SKM-1 (cell line): Measurements from ENCODE around the gene GRM2.

Source experiments
- DNase-seq: peaks from one replicate; lab custom pipeline; 2025; ENCODE audit not compliant: unreplicated experiment; lab: John Stamatoyannopoulos, UW

The GRM2 gene

DNA sequence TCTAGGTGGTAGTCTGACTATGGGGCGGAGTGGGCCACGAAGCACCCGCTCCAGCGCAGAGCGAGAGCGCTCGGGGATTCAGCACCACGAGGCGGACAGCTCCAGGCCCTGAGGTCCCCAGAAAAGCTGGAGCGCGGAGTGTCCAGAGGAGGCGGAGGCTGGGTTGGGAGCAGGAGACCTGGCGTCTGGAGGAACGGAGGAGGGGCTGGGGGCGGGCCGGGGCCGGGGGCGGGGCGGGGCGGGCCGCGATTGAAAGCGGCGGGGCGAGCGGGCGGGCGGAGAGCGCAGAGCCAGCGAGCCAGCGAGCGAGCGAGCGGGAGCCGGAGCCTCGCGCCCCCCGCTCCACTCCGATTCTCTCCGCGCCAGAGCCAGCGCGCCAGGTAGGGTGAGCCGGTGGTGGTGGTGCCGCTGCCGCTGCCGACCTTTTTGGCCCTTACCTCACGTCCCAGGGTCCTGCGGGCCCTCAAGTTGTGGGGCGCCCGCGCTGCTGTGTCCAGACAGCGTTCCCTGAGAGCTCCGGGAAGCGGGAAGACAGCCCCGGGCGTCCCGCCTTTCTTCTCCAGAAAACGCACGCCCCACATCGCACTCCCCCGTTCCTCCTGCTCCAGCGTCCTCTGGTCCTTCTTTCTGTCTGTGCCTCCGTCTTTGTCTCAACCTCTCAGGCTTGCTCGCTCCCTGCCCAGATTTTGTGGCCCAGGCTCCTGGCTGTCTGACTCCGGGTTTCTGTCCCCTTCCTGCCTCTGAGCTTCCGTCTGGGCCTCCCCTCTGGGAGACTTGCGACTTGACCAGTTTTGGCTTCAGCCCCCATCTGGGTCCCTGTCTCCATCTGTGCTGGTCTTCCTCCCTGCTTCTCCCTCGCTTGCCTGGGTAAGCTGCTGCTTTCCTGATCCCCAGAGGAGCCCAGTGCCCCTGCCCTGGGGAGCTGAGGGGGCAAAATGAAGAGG lies at the start of gene GRM2:
Gene GRM2, plus strand, starts transcription at position 281 of the 944 bp plus-strand sequence. CDS start 1,916 bp downstream, outside the sequence.
- no peak for DNase-seq

DNA sequence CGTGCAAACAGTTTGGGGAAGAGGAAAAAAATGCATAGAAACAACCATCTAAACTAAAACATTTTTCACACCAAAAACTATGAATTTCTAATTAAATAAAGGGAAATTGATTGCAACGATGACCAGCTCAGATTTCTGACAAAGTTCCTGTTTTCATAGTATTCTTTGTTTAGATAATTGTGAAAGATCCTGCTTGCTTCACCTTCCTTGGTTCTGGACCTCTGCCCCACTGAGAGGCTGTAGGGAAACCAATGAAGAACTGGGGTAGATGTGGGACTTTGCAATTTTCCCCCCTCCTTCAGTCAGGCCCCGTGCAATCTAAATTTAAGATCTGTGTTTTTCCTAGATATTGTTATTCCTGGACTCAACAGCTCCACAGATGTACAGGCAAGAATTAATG lies 49.6 kb upstream of the GRM2 start:
- DNase-seq: peak; percentile 39

DNA sequence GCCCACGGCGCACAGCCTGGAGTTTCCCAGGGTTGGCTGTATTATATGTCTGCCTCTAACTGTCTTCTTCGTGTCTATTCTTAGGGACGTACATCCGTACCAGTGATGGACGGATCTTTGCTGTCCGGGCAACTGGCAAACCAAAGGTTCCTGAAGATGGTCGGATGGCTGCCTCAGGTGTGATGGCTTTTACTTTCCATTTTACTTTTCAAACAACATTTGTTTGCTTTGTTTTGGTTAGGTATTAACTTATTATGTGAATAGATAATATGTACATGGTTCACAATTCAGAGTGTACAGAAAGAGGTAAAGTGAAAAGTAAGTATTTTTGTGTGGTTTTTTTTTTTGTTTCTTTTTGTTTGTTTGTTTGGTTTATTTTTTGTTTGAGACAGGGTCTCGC lies 46.9 kb upstream of the GRM2 start:
- DNase-seq: no peak

DNA sequence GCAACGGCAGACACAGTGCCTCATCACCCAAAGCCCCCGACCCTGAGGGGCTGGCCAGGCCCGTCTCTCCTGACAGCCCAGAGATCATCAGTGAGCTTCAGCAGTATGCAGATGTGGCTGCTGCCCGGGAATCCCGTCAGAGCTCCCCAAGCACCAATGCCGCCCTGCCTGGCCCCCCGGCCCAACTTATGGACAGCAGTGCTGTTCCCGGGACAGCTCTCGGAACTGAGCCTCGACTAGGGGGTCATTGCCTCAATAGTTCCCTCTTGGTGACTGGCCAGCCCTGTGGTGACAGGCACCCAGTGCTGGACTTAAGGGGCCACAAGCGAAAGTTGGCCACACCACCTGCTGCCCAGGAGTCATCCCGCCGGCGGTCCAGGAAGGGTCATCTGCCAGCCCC lies 44.4 kb upstream of the GRM2 start:
- DNase-seq: no peak

DNA sequence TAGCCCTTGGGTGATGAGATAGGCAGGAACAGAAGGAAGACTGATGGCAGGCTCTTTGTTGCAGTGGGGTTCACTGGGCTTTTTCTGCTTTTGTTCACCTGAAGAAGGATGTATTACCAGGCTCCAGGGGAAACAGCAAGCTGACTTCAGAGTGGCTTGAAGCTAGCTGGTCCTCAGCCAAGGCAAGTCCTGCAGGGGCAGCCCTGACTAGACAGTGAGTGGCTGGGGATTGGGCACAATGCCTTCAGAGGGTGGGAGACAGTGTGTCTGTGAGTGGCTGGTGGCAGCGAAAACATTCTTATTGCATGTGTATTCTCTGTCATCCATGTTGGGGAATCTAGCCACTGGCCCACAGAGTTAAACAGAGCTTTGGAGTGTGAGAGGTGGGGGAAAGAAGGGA lies 38.1 kb upstream of the GRM2 start:
- no peak for DNase-seq

DNA sequence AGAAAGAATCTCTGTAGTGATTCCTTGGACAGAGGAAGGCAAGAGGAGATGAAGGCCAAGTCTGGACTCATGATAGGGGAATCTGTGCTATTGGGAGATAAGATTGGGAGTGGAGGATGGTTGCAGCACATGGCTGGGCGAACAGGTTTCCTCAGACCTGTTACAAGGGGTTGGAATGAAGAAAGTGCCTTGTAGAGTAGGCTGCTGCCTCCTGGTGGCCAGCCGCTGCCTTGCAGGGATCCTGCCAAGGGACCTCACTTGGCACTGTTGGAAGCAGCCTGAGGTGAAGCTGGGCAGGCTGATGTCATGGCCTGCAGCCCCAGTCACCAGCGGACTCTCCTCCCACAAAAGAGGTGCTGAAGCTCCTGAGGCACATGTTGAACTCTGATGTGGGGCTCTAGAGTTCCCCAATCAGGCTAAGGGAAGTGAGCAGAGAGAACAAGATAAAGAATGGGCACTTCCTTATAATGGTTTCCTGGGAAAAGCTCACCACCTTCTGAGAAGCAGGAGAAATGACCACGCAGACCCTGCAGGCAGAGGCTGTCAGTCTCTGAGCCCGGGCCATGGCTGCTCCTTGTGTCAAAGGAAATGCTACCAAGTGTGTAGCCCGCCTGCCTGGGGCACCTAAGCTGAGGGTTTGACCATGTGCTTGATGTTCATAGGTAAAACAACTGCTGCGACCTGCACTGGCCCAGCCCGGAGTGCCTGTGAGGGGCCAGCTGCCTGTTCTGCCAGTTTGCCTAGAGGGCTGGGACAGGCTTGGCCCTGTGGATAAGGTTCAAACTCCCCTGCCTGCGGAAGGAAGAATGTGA lies 37.4 kb upstream of the GRM2 start:
- peak; percentile 60 for DNase-seq

DNA sequence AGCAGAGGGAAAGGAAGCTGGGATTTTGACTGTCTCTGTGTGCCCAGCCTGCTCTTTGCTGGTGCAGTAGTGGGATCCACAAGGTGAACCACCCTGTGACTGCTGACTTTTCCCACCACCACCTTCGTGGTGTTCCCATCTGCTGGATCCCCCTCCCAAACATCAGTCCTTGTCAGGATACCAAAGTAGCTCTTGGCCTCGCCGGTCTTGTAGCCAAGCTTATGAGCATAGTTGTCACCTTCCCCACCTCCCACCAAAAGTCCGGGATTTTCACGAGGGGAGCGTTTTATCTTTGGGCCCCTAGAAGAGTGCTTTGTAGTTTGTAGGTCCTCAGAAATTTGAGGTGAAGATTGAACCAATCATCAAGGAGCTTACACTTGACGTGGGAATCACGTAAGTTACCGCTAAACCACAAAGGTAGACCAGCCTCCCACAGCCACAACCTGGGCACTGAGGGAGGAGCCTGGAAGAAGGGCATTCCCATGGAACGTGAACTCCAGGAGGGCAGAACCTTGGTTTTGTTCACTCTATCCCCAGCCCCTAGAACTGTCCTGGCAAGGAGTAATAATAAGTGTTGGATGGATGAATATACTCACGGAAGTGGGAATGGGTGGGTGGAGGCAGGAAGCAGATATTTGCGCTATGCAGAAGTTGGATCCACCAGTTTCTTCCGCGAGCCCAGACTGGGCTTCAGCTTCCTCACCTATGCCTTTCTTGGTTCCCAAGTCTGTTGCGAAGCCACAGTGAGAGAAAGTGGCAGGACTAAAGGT lies 36.6 kb upstream of the GRM2 start:
- no peak for DNase-seq

DNA sequence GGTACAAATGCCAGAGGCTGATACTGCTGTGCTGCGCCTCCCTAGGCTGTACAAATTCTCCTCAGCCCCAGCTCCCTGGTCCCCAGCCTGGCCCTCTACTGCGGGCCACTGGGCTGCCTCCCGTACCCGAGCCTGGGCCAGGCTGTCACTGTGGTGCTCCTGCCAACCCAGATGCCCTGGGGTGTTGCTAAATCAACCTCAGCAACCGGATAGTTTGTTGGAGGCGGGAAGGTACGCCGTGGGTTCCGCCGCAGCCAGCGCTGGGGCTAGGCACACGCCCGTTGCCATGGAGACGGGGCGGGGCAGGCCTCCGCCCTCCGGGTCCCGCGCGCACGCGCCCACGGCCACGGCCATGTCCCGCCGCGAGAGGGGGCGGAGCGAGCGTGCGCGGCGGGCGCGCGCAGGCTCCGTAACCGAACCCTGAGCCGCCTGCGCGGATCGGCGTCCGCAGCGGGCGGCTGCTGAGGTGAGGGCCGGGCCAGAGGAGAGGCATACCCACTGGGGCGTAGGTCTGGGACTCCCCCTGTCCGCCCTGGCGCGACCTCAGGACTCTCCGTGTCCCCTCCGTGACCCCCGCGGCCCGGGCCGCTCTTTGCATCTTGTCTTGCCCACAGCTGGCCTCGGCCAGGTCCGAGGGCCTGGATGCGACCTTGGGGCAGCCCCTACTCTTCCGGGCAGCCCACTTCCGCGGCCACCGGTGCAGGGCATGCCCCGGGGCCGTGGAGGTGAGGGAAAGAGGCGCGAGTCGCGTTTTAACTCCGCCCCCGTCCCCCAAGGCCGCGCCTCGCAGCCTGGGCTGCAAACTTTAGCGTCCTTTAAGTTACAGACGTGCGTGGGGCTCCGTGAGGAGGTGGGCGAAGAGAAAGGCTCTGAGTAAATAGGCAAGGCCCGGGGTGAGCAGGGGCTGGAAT lies 35.8 kb upstream of the GRM2 start, which contains the start of gene TEX264:
Gene TEX264, plus strand, starts transcription at position 430 of the 911 bp plus-strand sequence. CDS start 3,053 bp downstream, outside the sequence.
- peak; percentile 76 for DNase-seq

DNA sequence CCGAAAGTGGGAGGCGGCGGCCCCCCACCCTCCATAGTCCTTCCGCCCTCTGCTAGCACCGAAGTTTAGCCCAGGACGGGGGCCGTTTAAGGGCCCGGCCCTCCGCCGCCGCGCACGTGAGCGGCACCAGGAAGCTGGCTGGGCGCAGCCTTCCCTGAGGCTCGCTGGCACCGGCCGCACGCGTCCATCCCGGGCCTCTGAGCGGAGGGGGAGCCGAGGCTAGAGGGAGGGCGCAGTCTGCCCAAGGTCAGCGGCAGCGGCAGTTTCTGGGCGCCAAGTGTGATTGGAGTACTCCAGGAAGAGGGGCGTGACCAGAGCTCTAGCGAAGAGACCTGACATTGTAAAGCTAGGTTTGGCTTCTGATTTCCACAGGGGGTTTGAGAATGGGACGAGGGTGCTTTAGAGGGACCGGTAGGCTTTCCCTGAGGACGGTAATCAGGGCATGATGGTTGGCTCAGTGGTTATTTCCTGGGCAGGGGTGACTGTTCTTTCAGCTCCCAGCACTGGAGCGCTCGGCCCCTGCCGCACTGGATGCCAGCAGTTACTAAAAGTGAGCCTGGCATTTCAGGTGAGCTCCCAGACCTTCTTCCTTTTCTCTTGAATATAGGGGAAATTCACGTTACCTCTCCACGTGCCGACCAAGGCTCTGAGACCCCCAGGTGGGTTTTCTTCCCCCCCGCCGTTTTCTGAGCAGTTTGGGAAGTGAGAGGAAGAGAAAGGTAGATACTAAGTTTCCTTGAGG lies 35.0 kb upstream of the GRM2 start:
- DNase-seq: peak; percentile 24

DNA sequence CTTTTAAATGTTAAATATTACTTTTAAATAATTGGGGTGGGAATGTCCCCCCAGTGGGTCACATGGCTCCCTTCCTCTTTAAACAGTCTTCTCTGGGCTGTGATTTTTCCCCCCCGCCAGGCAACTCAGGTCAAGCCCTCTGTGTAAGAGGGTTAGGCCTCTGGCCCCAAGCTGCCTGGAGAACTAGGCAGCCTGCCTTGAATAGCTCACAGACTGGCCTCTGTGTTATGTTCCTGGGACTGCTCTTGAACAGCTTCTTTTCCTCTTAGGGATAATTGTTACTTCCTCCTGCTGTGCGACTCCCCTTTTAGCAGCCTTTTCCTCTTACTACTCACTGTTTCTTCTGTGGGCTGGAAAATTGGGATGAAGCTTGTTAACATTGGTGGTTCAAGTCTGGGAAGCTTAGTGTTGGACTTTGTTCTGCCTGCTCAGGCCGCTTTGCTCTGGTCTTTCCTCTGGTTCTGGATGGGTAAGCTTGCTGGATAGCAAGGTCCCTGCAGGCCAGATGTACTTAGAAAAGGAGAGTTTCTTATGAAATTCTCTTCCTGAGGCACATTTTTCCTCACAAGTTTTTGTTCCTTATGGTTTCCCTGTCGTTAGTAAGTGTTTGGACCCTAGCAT lies 33.6 kb upstream of the GRM2 start:
- DNase-seq: no peak

DNA sequence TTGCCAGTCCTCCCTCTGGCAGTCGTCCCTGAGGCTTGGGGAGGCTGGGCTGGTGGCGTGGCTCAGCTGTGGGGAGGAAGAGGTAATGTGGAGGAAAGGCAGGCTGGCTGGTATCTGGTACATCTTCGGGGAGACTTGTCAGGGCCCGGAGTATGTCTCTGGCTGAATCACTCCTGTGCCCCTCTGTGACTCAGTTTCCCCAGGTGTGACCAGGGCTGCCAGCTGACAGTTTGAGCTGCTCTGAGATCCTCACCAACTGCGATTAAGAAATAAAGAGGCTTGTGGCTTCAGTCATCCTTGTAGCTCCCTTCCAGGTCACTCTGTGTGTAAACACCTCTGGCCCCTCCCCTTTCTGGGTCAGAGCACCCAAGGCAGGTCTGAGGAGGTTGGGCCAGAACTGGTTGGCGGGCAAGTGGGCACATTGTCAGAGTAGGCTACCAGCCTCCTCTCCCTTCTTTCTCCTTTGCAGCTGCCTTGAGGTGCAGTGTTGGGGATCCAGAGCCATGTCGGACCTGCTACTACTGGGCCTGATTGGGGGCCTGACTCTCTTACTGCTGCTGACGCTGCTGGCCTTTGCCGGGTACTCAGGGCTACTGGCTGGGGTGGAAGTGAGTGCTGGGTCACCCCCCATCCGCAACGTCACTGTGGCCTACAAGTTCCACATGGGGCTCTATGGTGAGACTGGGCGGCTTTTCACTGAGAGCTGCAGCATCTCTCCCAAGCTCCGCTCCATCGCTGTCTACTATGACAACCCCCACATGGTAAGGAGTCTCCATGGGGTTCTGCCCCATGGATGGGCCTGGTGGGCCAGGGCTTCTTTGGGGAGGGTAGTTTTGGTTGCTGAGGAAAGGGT lies 32.8 kb upstream of the GRM2 start:
- no peak for DNase-seq

DNA sequence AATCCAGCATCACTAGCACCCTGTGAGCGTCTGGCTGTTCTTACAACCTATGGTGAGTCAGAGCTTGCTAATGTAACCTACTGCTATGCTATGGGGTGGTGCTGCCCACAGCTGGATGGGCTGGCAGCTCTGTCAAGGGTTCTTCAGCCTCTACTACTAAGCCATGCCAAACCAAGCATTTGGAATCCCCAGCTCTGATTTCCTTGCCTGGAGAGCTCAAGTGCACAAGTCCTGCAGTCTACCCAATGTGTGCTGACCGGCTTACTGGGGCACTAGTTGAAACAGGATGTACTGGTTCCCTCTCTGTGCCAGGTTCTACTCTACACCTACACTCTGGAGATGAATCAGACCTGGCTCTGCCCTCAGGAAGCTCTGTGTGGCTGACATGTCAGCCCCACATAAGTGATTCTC lies 31.7 kb upstream of the GRM2 start:
- DNase-seq: no peak

DNA sequence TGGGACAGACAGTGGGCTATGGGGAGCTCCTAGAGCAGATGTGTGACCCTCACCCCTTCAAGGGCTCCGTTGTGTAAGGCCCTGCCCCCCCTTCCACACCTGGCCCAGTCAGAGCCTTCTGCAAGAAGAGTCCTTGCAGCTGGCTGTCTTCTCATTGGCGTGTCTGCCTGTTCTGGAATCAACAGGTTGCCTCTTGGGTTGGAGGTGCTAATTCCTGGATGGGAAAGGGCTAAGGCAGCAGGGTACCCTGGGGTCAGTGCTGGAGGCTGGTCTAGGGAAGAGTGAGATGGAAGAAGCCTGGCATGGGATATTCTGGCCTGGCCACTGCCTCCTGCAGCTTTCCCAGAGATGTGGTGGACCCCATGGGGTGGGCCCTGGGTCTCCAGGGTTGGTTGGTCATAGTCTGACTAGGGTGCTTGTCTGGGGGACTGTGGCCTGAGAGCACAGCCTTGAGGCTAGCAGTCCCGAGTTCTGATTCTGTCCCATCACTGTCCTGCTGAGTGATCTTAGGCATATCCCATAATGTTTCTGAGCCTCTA lies 30.7 kb upstream of the GRM2 start:
- no peak for DNase-seq

DNA sequence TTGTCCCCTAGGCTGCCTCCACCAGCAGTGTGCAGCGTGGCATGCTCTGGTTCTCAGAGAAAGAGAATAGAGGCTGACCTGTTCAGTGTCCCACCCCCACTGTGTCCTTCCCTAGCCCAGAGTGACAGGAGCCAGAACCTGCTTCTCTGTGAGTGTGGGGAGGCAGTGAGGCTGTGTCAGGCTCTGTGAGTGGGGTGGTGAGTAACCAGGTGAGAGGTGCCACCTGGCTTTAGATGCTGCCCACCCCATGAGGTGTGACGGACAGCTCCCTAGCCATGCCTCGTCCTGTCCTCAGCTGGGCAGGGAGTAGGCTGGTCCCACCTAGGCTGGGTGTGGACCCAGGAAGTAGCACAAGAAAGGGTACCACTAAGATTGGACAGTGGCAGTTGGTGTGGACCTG lies 29.5 kb upstream of the GRM2 start:
- DNase-seq: no peak

DNA sequence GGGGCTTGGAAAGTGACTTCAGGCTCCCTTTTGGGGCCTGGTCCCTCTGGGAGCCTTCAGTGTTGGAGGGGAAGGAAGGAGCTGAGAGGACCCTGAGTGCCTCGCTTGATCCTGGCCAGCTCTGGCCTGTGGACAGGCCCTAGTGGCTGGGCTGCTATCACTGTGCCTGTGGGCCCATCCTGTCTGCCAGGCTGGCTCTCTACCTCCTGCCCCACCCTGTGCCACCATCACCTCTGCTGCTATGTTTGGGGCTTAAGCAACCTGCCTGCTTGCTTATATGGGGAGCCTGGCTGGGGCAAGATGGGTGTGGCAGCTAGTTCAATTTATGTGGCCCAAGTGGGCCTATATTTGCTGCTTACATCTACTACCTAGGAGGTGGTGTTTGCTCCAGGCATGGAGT lies 28.7 kb upstream of the GRM2 start:
- no peak for DNase-seq

DNA sequence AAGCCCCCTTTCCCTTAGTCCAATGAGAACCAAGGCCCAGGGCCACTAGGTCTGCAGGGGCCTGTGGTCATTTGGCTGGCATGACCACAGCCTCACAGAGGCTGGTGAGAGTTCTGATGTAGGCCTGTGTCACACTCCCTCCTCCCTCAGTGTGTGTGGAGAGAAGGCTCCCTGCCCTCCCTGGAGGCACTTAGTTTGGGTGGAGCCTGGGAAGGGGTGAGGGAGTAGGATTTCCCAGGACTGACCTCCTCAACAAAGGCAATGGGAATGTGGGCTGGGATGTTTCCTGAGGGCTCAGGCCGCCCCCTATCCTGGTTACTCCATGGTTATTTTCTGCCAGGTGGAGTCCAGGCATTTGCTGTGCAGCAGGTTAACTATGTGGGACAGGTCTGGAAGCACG lies 28.2 kb upstream of the GRM2 start:
- DNase-seq: no peak

DNA sequence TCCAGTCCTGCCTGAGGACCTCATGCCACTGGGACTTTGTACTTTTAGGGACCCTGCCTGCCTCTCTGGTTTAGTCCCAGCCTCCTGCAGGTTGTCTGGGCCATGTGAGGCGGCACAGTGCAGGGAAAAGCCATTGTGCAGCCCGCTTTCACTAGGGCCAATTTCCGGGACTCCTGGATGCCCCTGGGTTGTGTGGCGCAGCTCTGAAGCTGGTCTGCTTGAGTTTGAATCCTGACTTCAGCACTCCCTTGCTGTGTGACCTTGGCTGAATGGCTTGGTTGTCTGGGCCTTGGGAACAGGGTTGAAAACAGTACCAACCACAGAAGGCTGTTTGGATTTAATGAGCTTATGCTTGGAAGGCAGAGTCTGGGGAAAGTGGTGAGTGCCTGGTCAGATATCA lies 27.6 kb upstream of the GRM2 start:
- DNase-seq: no peak

DNA sequence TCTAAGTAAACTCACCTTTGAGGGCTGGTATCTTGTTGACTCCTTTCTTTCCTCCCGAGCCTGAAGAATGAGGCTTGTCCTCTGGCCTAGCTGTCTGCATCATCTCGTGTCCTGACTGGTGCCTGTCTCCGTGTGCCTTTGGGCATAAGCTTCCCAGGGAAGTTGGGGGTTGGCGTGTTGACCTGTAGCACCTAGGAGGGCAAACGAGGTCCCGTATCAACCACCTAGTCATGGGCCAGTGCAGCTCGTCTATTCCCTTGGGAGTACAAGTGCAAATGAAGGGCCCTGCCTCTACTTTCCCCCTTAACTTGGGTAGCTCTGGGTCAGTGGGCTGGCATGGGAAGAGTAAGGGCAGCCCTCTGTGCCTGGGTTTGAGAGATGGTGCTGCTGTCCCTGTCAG lies 27.1 kb upstream of the GRM2 start:
- DNase-seq: no peak
